Measurements from ENCODE around the gene HAND2.

DNA sequence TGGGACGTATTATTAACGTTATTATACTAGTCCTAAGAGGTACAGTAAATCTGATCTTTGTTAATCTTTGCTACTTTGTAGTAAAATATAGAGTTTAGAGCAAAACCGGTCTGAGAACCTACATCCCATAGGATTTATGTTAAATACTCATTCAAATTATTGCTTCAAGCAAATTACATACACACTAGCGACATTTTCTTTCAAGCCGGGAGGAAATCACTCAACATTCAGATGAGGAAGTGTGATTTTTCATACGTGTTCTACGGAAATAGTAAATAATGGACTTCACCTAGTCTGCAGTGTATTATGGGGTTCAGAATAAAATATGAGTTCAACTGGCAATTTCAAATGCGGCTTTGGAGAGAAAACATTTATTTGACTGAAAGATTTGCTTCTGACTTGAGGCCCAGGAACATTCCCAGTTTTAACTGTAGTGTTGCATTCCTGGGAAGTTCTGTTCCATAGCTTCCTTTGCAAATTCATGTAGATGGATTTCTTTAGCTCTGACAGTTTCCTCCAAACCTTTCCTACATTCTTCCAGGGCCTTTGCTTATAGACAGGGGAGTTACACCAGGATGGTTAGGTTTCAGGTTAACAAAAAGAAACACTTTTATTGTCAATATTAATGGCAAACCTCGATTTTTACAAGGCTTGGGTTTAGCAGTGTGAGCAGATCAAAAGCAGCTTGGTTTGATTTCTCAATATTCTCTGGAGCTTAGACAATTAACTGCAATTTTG is 5.3 kb upstream of the HAND2 start:
- TF ChIP-seq, protein P1, sequence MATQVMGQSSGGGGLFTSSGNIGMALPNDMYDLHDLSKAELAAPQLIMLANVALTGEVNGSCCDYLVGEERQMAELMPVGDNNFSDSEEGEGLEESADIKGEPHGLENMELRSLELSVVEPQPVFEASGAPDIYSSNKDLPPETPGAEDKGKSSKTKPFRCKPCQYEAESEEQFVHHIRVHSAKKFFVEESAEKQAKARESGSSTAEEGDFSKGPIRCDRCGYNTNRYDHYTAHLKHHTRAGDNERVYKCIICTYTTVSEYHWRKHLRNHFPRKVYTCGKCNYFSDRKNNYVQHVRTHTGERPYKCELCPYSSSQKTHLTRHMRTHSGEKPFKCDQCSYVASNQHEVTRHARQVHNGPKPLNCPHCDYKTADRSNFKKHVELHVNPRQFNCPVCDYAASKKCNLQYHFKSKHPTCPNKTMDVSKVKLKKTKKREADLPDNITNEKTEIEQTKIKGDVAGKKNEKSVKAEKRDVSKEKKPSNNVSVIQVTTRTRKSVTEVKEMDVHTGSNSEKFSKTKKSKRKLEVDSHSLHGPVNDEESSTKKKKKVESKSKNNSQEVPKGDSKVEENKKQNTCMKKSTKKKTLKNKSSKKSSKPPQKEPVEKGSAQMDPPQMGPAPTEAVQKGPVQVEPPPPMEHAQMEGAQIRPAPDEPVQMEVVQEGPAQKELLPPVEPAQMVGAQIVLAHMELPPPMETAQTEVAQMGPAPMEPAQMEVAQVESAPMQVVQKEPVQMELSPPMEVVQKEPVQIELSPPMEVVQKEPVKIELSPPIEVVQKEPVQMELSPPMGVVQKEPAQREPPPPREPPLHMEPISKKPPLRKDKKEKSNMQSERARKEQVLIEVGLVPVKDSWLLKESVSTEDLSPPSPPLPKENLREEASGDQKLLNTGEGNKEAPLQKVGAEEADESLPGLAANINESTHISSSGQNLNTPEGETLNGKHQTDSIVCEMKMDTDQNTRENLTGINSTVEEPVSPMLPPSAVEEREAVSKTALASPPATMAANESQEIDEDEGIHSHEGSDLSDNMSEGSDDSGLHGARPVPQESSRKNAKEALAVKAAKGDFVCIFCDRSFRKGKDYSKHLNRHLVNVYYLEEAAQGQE (IDR thresholded peaks at IDR 0.05; ENCODE audit: low read depth) = no peak
- TF ChIP-seq EGR1 (IDR thresholded peaks at IDR 0.05) (no peak), CEBPB (IDR thresholded peaks at IDR 0.05) (no peak), YY1 (IDR thresholded peaks at IDR 0.05; ENCODE audit: low read depth) (no peak), EP300 (IDR thresholded peaks at IDR 0.05; ENCODE audit: borderline replicate concordance) (no peak), CREB1 (IDR thresholded peaks at IDR 0.05; ENCODE audit: low read depth) (no peak), RAD21 (IDR thresholded peaks at IDR 0.05; ENCODE audit: low read depth) (no peak), TAF1 (IDR thresholded peaks at IDR 0.05; ENCODE audit: low read depth) (no peak), TEAD4 (IDR thresholded peaks at IDR 0.05) (no peak)
- TF ChIP-seq, protein P2, sequence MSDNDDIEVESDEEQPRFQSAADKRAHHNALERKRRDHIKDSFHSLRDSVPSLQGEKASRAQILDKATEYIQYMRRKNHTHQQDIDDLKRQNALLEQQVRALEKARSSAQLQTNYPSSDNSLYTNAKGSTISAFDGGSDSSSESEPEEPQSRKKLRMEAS (IDR thresholded peaks at IDR 0.05) = no peak
- TF ChIP-seq, protein P3, sequence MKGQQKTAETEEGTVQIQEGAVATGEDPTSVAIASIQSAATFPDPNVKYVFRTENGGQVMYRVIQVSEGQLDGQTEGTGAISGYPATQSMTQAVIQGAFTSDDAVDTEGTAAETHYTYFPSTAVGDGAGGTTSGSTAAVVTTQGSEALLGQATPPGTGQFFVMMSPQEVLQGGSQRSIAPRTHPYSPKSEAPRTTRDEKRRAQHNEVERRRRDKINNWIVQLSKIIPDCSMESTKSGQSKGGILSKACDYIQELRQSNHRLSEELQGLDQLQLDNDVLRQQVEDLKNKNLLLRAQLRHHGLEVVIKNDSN (IDR thresholded peaks at IDR 0.05) = no peak

All from Ishikawa (cell line).